Muscle of leg (tissue), 16 donors: Measurements from ENCODE around the gene LGALS8. TPM values are rescaled to one million over a fixed set of nuclear protein-coding genes. Genes with fewer than 3 reads are reported as not detected.
A peak's percentile ranks its signal among the peaks of the same experiment; 100 is the strongest.
"Not testable (repeated sequence)": the region's sequence is repeated elsewhere in the genome, so short reads cannot be mapped to it uniquely, and the experiment has no call there.

Experiments used
- DNase-seq: peaks from one replicate; pipeline ENCODE4 v3.0.0; 2013
- H3K27ac ChIP-seq: one replicate; pipeline ENCODE4 v1.5.1; 2013; ENCODE audit warnings: mild to moderate bottlenecking, low read length, control low read depth
- H3K27me3 ChIP-seq: one replicate; pipeline ENCODE4 v1.6.1; 2013; ENCODE audit warnings: low read length; ENCODE audit not compliant: control insufficient read depth, insufficient read depth
- H3K36me3 ChIP-seq: one replicate; pipeline ENCODE4 v1.6.1; 2013; ENCODE audit warnings: low read length; ENCODE audit not compliant: control insufficient read depth, insufficient read depth
- H3K4me1 ChIP-seq: one replicate; pipeline ENCODE4 v1.6.1; 2013; ENCODE audit warnings: low read length; ENCODE audit not compliant: control insufficient read depth, insufficient read depth
- H3K4me3 ChIP-seq: one replicate; pipeline ENCODE4 v1.5.1; 2013; ENCODE audit warnings: low read length, control low read depth
- H3K9me3 ChIP-seq: replicated peaks from 2 replicates; pipeline ENCODE4 v1.6.1; 2013; ENCODE audit warnings: low read depth, low read length; ENCODE audit not compliant: control insufficient read depth
- WGBS: methylation state at CpG from one replicate; pipeline ENCODE4 v1.1.5; 2013; ENCODE audit warnings: missing lambda C conversion rate; ENCODE audit not compliant: insufficient coverage; 5-methylcytosine and 5-hydroxymethylcytosine counted together
- long read RNA-seq, 11 donors: transcript quantifications; one replicate each; lab custom pipeline, GENCODE V29; 2026
- polyA plus RNA-seq, 8 donors: library from polyadenylated mRNA; unstranded; fragments of 120-200 nt; gene quantifications; one replicate each; pipeline versions ENCODE4 v1.2.1 to v1.2.3, GENCODE V29; 2013; ENCODE audit warnings: inconsistent platforms in 1 of 8, low replicate concordance in 1 of 8; ENCODE audit not compliant: insufficient read length in 8 of 8, insufficient read depth in 1 of 8
- total RNA-seq: library from RNA; stranded (reverse); fragments of 120-200 nt; gene quantifications from one replicate; pipeline ENCODE4 v1.2.4, GENCODE V29; 2013

The LGALS8 gene
- 23.4 TPM for total RNA-seq
- 10 to 100 TPM; 22.7 to 33.5 (median 27.1) TPM for polyA plus RNA-seq
- long read RNA-seq, donor 1, full-length matches to known transcripts: 6 of 6 reads
- long read RNA-seq, donor 1, partial matches to known transcripts: 0 of 6 reads
- long read RNA-seq, donor 1, other reads (novel, unspliced or antisense): 0 of 6 reads
- long read RNA-seq, donor 2, partial matches to known transcripts: 0 of 1 reads
- long read RNA-seq, donor 2, other reads (novel, unspliced or antisense): 0 of 1 reads
- long read RNA-seq, donor 3, full-length matches to known transcripts: 7 of 7 reads
- long read RNA-seq, donor 3, partial matches to known transcripts: 0 of 7 reads
- long read RNA-seq, donor 3, other reads (novel, unspliced or antisense): 0 of 7 reads
- long read RNA-seq, donor 4, full-length matches to known transcripts: 6 of 6 reads
- long read RNA-seq, donor 4, partial matches to known transcripts: 0 of 6 reads
- long read RNA-seq, donor 4, other reads (novel, unspliced or antisense): 0 of 6 reads
- long read RNA-seq, donor 5, full-length matches to known transcripts: 7 of 7 reads
- long read RNA-seq, donor 5, partial matches to known transcripts: 0 of 7 reads
- long read RNA-seq, donor 5, other reads (novel, unspliced or antisense): 0 of 7 reads
- long read RNA-seq, donor 6, full-length matches to known transcripts: 9 of 17 reads
- long read RNA-seq, donor 6, partial matches to known transcripts: 8 of 17 reads
- long read RNA-seq, donor 6, other reads (novel, unspliced or antisense): 0 of 17 reads
- long read RNA-seq, donor 7, full-length matches to known transcripts: 9 of 15 reads
- long read RNA-seq, donor 7, partial matches to known transcripts: 6 of 15 reads
- long read RNA-seq, donor 7, other reads (novel, unspliced or antisense): 0 of 15 reads
- long read RNA-seq, donor 8, full-length matches to known transcripts: 5 of 5 reads
- long read RNA-seq, donor 8, partial matches to known transcripts: 0 of 5 reads
- long read RNA-seq, donor 8, other reads (novel, unspliced or antisense): 0 of 5 reads
- long read RNA-seq, donor 9, full-length matches to known transcripts: 5 of 14 reads
- long read RNA-seq, donor 9, partial matches to known transcripts: 9 of 14 reads
- long read RNA-seq, donor 9, other reads (novel, unspliced or antisense): 0 of 14 reads
- long read RNA-seq, donor 10, full-length matches to known transcripts: 9 of 27 reads
- long read RNA-seq, donor 10, partial matches to known transcripts: 18 of 27 reads
- long read RNA-seq, donor 10, other reads (novel, unspliced or antisense): 0 of 27 reads
- long read RNA-seq, donor 11, full-length matches to known transcripts: 6 of 6 reads
- long read RNA-seq, donor 11, partial matches to known transcripts: 0 of 6 reads
- long read RNA-seq, donor 11, other reads (novel, unspliced or antisense): 0 of 6 reads

DNA sequence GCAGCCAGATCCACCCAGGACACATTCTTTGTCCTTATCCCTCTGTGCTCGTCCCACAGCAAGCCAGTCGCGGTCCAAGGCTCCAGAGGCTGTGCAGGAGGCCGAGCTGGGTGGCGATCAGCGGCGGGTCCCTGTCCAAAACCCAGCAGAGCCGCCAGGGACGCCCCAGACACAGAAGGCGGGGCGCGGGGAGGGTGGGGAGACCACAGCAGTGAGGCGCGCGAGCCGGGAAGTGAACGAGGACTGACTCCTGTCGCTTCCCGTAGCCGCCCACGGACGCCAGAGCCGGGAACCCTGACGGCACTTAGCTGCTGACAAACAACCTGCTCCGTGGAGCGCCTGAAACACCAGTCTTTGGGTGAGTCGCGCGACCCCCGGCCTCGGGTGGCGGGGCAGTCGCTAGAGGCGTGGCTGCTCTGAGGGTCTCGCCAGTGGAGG, at the start of gene LGALS8:
LGALS8 (plus strand) TSS at position 279 of the 438 bp plus-strand sequence. CDS start 2,089 bp downstream, outside the sequence.
- Histone ChIP-seq H3K9me3 (no peaks in the 10 kb centered on the region), H3K4me3 (peak within 1 kb of the TSS; percentile 74), H3K27me3 (no peaks in the 10 kb centered on the region), H3K36me3 (peaks cover 12% of the 10 kb centered on the region), H3K27ac (peak within 1 kb of the TSS; percentile 98), H3K4me1 (peaks cover 6% of the 10 kb centered on the region)
- peak; percentile 94 for DNase-seq
- under 1% methylated on average over 34 of the region's 35 CpGs for WGBS

DNA sequence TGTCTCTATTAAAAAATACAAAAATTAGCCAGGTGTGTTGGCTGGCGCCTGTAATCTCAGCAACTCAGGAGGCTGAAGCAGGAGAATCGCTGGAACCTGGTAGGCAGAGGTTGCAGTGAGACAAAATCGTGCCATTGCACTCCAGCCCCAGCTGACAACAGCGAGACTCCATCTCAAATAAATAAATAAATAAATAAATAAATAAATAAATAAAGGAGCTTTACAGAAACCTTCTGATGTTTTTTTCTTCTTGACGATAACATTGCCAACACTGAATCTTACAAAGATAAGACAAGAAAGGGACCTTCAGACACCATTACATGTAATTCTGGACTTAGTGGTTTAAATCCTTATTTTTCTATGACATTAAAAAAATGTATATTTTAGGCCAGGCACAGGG, 47.8 kb upstream of the LGALS8 start:
- no peak for DNase-seq
- no peaks in the 10 kb centered on the region for H3K36me3 ChIP-seq
- 100% methylated on average over 2 of the region's 5 CpGs for WGBS
- no peak overlapping the region for H3K4me3 ChIP-seq
- no peaks in the 10 kb centered on the region for H3K9me3 ChIP-seq
- no peaks in the 10 kb centered on the region for H3K4me1 ChIP-seq
- H3K27me3 ChIP-seq: peaks cover 4% of the 10 kb centered on the region
- no peak overlapping the region for H3K27ac ChIP-seq

DNA sequence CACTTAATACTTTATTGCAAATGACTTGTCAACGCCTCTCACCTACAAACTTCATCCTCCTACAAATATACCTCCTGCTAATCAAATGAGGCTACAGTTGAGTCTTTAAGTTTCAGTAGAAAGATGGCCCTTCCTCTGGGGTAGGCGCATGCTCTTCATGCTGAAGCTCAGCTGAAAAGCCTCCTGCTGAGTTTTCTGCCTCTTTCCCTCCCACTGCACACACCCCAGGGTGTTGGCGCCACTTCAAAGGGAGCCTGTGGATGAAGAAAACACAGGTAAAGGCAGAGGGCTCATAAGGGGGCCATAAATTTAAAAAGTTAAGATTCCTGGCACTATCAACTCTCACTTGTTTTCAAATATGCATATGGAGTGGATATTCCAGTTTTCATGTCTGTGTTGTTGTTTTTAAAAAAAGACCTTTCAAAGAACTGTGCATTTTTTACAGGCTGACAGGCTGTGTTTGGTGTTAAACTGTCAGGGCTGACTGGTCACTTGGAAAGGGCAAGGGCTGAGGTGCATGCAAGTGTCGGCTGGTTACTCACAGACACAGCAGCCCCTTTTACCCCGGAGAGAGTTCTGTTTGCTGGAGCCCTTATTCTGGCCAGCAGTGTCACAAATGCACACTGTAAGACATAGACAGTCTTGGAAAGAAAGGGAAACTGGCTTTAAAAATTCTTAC, 42.9 kb upstream of the LGALS8 start:
- H3K36me3 ChIP-seq: no peaks in the 10 kb centered on the region
- no peak for DNase-seq
- H3K4me3 ChIP-seq: no peak overlapping the region
- H3K4me1 ChIP-seq: no peaks in the 10 kb centered on the region
- WGBS: no CpG with 5 or more reads among the region's 5 CpGs
- H3K27me3 ChIP-seq: no peaks in the 10 kb centered on the region
- no peaks in the 10 kb centered on the region for H3K9me3 ChIP-seq
- H3K27ac ChIP-seq: no peak overlapping the region

GRCh38 chr1:236484310-236484971, 39.3 kb upstream of the LGALS8 start:
- 70% methylated on average over 8 of the region's 14 CpGs for WGBS
- no peaks in the 10 kb centered on the region for H3K36me3 ChIP-seq

DNA sequence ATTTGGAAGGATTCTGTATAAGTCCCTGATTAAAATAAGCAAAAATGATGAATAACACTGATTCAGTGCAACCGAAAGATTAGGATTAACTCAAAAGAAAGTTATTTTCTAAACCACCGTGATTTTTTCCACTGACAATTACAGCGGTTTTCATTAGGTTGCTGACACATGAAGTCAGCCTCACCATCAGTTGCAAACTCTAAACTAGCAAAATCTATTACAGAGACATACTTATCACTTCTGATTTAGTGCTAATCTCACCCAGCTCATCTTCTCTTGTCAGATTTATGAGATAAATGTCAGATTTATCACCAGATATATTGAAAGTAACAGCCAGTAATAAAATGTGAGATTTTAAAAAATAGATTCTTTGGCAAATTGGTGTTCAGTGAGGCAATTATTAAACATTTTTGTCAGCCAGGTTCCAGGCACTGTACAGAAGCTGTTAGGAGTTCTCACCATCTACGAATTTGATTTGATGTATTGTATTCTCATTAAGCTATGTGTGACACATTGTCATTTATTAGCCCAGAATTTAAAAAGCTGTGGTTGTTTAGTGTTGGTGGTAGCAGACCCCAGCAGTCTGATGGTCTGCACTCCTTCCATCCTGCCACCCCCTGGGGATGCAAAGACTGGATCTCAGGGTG, 37.3 kb upstream of the LGALS8 start:
- DNase-seq: no peak
- H3K27me3 ChIP-seq: peaks cover 3% of the 10 kb centered on the region
- no peak overlapping the region for H3K27ac ChIP-seq
- H3K4me3 ChIP-seq: no peak overlapping the region
- 62% methylated on average over 3 of the region's 4 CpGs for WGBS
- H3K36me3 ChIP-seq: no peaks in the 10 kb centered on the region
- H3K4me1 ChIP-seq: no peaks in the 10 kb centered on the region
- no peaks in the 10 kb centered on the region for H3K9me3 ChIP-seq

More at GRCh38 chr1:236484310-236484971, 39.3 kb upstream of the LGALS8 start:
- Histone ChIP-seq H3K27me3 (peaks cover 3% of the 10 kb centered on the region), H3K27ac (no peak overlapping the region), H3K4me1 (no peaks in the 10 kb centered on the region), H3K9me3 (no peaks in the 10 kb centered on the region), H3K4me3 (no peak overlapping the region)
- no peak for DNase-seq

GRCh38 chr1:236489161-236489560, 34.6 kb upstream of the LGALS8 start:
- not testable (repeated sequence) for H3K4me1 ChIP-seq, H3K36me3 ChIP-seq, H3K27me3 ChIP-seq, H3K9me3 ChIP-seq, DNase-seq, H3K4me3 ChIP-seq, H3K27ac ChIP-seq
- no CpG with 5 or more reads among the region's 3 CpGs for WGBS

- H3K27ac ChIP-seq: no peak overlapping the region
Observed at GRCh38 chr1:236489710-236490377, 33.9 kb upstream of the LGALS8 start.

GRCh38 chr1:236491469-236492136, 32.2 kb upstream of the LGALS8 start:
- H3K4me3 ChIP-seq: no peak overlapping the region
- WGBS: 82% methylated on average over 5 of the region's 10 CpGs
- DNase-seq: no peak

More at GRCh38 chr1:236489710-236490377, 33.9 kb upstream of the LGALS8 start:
- H3K4me3 ChIP-seq: no peak overlapping the region
- H3K36me3 ChIP-seq: no peaks in the 10 kb centered on the region
- no peaks in the 10 kb centered on the region for H3K4me1 ChIP-seq
- H3K9me3 ChIP-seq: no peaks in the 10 kb centered on the region
- WGBS: 19% methylated on average over 7 of the region's 11 CpGs
- DNase-seq: peak; percentile 57
- H3K27me3 ChIP-seq: peaks cover 3% of the 10 kb centered on the region

More at GRCh38 chr1:236491469-236492136, 32.2 kb upstream of the LGALS8 start:
- H3K36me3 ChIP-seq: no peaks in the 10 kb centered on the region
- H3K27me3 ChIP-seq: peaks cover 6% of the 10 kb centered on the region
- no peak overlapping the region for H3K27ac ChIP-seq
- H3K9me3 ChIP-seq: no peaks in the 10 kb centered on the region
- H3K4me1 ChIP-seq: no peaks in the 10 kb centered on the region
